ENCODE results near the gene RRP1B.

DNA sequence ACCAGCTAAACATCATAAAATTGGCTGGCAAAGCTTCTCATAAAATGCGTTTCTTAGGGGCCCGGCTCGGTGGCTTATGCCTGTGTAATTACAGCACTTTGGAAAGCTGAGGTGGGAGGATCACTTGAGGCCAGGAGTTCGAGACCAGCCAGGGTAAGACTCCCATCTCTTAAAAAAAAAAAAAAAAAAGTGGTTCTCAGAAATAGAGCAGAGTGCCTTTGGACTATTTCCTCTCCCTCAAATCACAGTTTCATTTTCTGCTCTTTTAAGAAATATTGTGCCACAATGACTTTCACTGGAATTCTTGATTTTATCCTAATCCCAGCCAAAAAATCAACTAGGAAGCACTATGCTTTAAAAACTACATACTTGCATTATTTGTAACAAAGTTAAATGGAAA is 13.4 kb upstream of the RRP1B start:
- TF ChIP-seq, protein P1, sequence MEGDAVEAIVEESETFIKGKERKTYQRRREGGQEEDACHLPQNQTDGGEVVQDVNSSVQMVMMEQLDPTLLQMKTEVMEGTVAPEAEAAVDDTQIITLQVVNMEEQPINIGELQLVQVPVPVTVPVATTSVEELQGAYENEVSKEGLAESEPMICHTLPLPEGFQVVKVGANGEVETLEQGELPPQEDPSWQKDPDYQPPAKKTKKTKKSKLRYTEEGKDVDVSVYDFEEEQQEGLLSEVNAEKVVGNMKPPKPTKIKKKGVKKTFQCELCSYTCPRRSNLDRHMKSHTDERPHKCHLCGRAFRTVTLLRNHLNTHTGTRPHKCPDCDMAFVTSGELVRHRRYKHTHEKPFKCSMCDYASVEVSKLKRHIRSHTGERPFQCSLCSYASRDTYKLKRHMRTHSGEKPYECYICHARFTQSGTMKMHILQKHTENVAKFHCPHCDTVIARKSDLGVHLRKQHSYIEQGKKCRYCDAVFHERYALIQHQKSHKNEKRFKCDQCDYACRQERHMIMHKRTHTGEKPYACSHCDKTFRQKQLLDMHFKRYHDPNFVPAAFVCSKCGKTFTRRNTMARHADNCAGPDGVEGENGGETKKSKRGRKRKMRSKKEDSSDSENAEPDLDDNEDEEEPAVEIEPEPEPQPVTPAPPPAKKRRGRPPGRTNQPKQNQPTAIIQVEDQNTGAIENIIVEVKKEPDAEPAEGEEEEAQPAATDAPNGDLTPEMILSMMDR (conservative IDR thresholded peaks at IDR 0.05; ENCODE audit: low read depth, low read length), result no peak
- TF ChIP-seq EZH2phosphoT487 (IDR thresholded peaks at IDR 0.05; ENCODE audit: borderline replicate concordance, low read length), result no peak
- TF ChIP-seq EZH2 (IDR thresholded peaks at IDR 0.05; ENCODE audit: low read length, unreplicated experiment), result no peak

All from PC-3 (cell line).